Activated naive CD8-positive, alpha-beta T cell treated with anti-CD3 and anti-CD28 coated beads for 36 hours (primary cell): Measurements from ENCODE around the gene NTM. TPM values are rescaled to one million over a fixed set of nuclear protein-coding genes. Genes with fewer than 3 reads are reported as not detected.
"Not testable (repeated sequence)": the region's sequence is repeated elsewhere in the genome, so short reads cannot be mapped to it uniquely, and the experiment has no call there.

Experiments used
- DNase-seq: peaks from one replicate; pipeline ENCODE4 v3.0.0; 2021
- H3K27ac Mint-ChIP-seq: one replicate; pipeline ENCODE4 v1.8.0; 2022; ENCODE audit warnings: mild to moderate bottlenecking, moderate library complexity, mixed read lengths
- H3K27me3 Mint-ChIP-seq: one replicate; pipeline ENCODE4 v1.8.0; 2022; ENCODE audit warnings: mild to moderate bottlenecking, mixed read lengths
- H3K36me3 Mint-ChIP-seq: one replicate; pipeline ENCODE4 v1.8.0; 2021; ENCODE audit warnings: mild to moderate bottlenecking, mixed read lengths
- H3K4me1 Mint-ChIP-seq: one replicate; pipeline ENCODE4 v1.8.0; 2021; ENCODE audit warnings: mixed read lengths
- H3K4me3 Mint-ChIP-seq: one replicate; pipeline ENCODE4 v1.8.0; 2022; ENCODE audit warnings: mild to moderate bottlenecking, moderate library complexity, mixed read lengths
- H3K9me3 Mint-ChIP-seq: one replicate; pipeline ENCODE4 v1.8.0; 2022; ENCODE audit warnings: mixed read lengths
- total RNA-seq, 2 experiments: library from RNA; stranded (reverse); gene quantifications; one replicate each; pipeline ENCODE4 v1.2.3, GENCODE V29; 2021

The NTM gene
- total RNA-seq, 2 experiments from 2014 or later = not detected

DNA sequence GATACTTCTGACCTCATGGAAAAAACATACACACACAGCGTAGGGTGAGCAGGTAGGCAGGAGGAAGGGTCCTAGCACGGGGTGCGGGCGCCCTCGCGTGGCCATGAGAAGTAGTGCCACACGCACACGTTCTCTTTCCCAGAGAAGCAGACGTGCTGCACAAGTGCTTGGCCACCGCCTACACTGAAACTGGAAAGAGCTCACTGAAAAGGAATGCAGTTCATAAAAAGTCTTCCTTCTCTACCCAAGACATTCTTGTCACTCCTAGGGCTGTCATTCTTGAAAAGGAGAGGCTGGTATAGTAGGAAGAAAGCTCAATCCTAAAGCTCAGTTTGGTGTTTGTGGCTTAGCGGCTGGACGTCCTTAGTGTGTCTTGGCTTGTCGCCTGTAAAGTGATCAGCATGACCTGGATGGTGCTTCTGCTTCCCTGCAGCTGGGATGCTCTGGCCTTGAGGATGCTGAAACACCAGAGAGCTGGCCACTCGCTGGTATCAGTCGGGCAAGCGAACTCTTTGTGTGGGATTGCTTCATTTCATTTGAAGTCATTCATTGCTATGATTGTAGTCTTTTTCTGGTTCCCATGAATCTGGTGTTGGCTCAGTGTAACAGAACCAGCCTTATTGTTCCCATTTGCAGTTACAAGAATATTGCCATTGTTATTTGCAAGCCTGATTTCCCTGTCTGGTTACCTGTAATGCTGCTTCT lies 303.8 kb downstream of the NTM start:
- DNase-seq = peak; percentile 50
- H3K9me3 Mint-ChIP-seq = no peaks in the 10 kb centered on the region
- no peaks in the 10 kb centered on the region for H3K36me3 Mint-ChIP-seq
- peaks cover 3% of the 10 kb centered on the region for H3K4me1 Mint-ChIP-seq
- no peak overlapping the region for H3K4me3 Mint-ChIP-seq
- H3K27ac Mint-ChIP-seq = no peak overlapping the region
- peaks cover 10% of the 10 kb centered on the region for H3K27me3 Mint-ChIP-seq

DNA sequence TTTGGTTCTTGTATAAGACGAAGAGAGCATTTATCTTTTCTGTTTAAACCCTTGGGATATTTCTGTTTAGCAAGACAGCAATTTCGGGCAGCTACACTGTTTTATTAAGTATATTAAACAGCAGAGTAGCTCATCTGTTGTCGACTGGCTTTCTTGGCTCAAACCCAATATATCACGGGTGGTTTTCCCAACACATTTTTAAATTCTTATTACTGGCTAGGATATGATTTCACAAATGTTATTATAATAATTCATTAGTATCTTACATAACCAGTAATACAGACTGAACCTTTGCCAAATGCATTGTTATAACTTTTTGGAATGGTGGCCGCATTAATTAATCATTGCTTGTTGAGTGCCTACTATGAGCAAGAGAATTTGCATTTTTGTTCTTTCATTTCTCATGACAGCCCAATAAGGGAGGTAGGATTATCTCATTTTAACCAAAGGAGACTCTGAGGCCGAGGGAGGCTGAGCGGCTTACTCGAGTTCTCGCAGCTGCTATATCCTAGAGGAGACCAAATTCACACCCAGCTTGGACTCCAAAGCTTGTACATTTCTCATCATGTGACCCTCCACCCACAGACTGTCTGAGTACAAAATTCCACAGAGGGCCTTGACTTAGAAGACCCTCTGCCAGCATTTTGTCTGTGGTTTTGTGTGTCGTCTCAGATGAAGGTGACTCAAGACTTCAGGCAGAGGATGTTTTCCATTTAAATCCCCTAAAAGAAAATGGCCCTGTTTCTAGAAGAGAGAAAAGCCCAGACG lies 304.9 kb downstream of the NTM start:
- DNase-seq = no peak
- H3K4me1 Mint-ChIP-seq = peaks cover 3% of the 10 kb centered on the region
- no peaks in the 10 kb centered on the region for H3K36me3 Mint-ChIP-seq
- H3K27me3 Mint-ChIP-seq = peaks cover 10% of the 10 kb centered on the region
- H3K9me3 Mint-ChIP-seq = no peaks in the 10 kb centered on the region
- H3K4me3 Mint-ChIP-seq = no peak overlapping the region
- no peak overlapping the region for H3K27ac Mint-ChIP-seq

DNA sequence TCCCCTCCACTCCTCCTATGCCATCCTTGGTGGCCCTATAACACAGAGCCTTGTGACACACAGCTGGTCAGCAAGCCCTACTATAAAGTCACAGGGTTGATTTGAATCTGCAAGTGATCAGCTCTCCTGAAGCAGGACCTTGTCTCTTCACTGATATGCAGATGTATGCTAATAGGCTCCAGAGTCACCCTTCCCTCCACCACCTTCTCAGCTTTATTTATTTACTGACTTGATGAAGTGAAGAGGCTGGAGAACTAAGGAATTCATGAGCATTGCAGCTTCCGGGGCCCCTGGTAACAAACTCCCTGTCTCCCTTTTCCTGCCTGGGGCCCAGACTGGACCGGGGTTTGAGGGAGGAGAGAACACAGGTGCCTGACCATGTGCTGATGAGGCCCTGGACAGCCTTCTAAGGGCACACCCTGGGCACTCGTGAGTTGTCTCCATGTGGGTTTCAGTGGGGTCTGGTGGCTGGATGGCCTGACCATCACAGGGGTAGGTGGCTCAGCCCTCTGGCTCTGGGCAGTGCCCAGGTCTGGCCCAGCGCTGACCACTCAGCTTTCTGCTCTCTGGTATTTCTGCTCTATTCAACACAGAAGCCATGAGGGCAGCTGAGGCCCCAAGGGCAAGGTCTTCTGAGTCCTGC lies 307.5 kb downstream of the NTM start:
- Mint-ChIP-seq H3K9me3 (no peaks in the 10 kb centered on the region), H3K4me1 (peaks cover 3% of the 10 kb centered on the region), H3K4me3 (no peak overlapping the region), H3K36me3 (no peaks in the 10 kb centered on the region), H3K27ac (no peak overlapping the region), H3K27me3 (peaks cover 10% of the 10 kb centered on the region)
- no peak for DNase-seq

DNA sequence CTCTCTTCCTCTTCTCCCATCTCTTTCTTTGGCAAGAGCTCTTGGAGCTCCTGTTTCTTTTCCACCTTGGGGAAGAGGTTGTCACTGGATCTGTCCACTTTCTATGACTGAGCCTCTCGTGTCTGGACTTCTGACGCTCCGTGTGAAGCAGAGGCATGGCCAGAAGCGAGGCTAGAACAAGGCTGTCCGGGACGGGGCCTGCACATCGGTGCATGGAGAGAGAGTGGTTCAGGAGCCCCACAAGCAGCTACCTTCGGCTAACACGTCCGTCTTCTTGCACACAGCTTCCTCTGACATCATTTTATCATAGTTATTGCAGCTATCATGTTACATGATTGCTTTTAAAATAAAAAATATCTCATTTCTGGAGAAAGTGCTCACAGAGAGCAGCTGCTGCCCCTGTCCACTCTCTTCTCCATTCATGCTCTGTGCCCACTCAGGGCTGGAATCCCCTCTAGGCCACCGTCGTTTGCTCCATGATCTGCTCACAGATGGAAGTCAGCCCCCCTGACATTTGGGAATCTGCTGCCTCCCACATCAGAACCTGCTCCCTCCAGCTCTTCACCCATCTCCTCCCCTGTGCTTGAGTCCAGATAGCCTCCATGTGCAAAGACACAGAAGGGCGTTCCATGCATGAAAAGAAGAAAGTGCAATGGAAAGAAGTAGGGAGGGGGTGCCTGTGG lies 308.4 kb downstream of the NTM start:
- DNase-seq = no peak
- H3K9me3 Mint-ChIP-seq = no peaks in the 10 kb centered on the region
- H3K27me3 Mint-ChIP-seq = peaks cover 10% of the 10 kb centered on the region
- H3K27ac Mint-ChIP-seq = no peak overlapping the region
- H3K36me3 Mint-ChIP-seq = no peaks in the 10 kb centered on the region
- H3K4me3 Mint-ChIP-seq = no peak overlapping the region
- peaks cover 3% of the 10 kb centered on the region for H3K4me1 Mint-ChIP-seq

DNA sequence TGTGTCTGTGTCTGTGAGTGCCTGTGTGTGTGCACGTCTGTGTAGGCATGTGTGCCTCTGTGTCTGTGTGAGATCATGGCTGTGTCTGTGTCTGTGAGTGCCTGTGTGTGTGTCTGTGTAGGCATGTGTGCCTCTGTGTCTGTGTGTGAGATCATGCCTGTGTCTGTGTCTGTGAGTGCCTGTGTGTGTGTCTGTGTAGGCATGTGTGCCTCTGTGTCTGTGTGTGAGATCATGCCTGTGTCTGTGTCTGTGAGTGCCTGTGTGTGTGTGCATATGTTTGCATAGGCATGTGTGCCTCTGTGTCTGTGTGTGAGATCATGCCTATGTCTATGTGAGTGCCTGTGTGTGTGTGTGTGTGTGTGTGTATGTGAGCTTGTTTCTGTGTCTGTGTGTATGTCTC lies 310.0 kb downstream of the NTM start:
- H3K9me3 Mint-ChIP-seq, H3K4me3 Mint-ChIP-seq, H3K27ac Mint-ChIP-seq, H3K27me3 Mint-ChIP-seq, H3K4me1 Mint-ChIP-seq, H3K36me3 Mint-ChIP-seq, DNase-seq: not testable (repeated sequence)

DNA sequence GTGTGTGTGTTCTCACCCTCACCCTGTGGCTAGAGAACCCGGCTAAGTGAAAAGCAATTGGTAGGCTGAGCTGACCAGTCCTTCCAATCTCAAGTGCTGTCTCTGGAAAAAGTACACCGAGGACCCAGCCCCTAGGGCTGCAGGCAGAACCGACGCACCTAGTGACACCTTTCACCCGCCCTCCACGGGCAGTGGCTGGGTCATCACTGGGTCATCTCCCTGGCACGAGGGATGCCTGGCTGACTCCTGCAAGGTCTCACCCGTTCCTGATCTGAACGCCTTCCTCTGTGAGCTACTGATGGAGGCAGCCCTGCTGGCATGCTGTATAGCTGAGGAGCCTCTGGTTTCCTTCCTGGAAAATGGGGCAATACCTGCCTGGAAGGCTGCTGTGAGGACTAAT lies 311.5 kb downstream of the NTM start:
- DNase-seq = no peak
- H3K4me3 Mint-ChIP-seq = no peak overlapping the region
- no peaks in the 10 kb centered on the region for H3K36me3 Mint-ChIP-seq
- H3K4me1 Mint-ChIP-seq = no peaks in the 10 kb centered on the region
- no peak overlapping the region for H3K27ac Mint-ChIP-seq
- no peaks in the 10 kb centered on the region for H3K9me3 Mint-ChIP-seq
- H3K27me3 Mint-ChIP-seq = peaks cover 6% of the 10 kb centered on the region

DNA sequence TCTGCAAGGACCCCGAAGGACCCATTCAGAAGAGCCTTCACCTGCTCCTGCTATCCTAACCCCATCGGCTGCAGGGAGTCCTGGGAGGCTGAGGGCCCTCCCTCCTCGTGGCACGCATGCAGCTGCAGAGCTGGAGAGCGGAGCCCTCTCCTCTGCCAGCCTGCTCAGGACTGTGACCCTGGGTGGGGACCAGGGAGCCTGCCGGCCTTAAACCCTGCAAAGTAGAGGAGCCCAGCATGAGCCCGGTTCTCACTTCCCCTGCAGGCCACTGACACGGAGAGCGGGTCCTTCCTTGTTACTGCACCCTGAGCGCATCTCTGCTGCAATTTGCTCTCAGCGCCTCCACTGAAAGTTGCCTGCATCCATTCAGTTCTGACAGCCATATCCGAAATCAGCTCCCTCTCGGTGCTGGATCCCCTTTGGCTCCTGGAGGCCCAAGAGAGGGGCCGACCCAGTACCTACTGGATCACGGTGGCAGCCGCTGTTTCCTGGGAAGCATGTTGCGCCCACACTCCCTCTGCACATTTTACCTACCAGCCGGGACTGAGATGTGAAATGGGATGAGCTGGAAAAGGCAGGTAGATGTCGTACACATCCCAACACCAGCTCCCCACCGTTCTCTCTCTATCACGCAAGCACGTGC lies 312.1 kb downstream of the NTM start:
- H3K27ac Mint-ChIP-seq = no peak overlapping the region
- H3K27me3 Mint-ChIP-seq = peaks cover 6% of the 10 kb centered on the region
- no peaks in the 10 kb centered on the region for H3K4me1 Mint-ChIP-seq
- no peaks in the 10 kb centered on the region for H3K36me3 Mint-ChIP-seq
- no peak for DNase-seq
- H3K4me3 Mint-ChIP-seq = no peak overlapping the region
- H3K9me3 Mint-ChIP-seq = no peaks in the 10 kb centered on the region

DNA sequence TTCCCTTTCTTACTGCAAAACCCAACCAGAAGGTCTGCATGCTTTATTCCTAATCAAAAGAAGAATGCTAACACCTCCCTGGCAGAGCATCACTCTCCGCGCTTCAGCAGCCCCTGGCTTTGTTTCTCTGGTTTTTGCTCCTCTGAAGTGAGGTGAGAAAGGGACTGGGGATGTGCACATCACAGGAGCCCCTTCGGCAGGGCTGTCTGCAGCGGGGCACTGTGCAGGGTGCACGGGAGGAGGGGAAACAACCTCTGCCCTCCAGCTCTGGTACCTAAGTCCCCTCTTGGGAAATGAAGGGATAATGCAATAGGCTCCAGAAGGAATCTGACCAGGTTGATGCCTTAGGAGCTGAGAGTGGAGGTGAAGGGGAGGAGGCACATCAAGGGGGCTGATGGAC lies 312.7 kb downstream of the NTM start:
- Mint-ChIP-seq H3K9me3 (no peaks in the 10 kb centered on the region), H3K27me3 (peaks cover 11% of the 10 kb centered on the region), H3K27ac (no peak overlapping the region), H3K36me3 (no peaks in the 10 kb centered on the region), H3K4me3 (no peak overlapping the region), H3K4me1 (no peaks in the 10 kb centered on the region)
- no peak for DNase-seq

DNA sequence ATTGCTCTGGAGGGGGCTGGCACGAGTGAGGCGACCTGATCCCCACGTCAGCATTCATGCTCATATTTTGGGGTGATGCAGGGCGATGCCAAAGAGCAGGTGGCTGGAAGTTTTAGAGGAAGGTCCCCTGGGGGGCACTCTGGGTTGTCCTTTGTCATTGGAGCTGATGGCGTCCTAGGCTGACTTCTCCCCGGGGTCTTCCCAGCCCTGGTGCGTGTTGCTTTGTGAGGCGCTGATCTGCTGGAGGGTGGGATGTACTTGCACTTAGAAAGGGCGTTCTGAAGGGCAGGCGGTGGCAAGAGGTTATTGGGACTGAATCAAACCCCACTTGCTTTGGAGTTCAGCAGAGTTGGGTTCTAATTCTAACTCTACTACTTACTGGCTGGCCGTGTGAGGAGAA lies 313.3 kb downstream of the NTM start:
- Mint-ChIP-seq H3K4me1 (no peaks in the 10 kb centered on the region), H3K9me3 (no peaks in the 10 kb centered on the region), H3K27ac (no peak overlapping the region), H3K4me3 (no peak overlapping the region), H3K36me3 (no peaks in the 10 kb centered on the region), H3K27me3 (peaks cover 11% of the 10 kb centered on the region)
- no peak for DNase-seq

DNA sequence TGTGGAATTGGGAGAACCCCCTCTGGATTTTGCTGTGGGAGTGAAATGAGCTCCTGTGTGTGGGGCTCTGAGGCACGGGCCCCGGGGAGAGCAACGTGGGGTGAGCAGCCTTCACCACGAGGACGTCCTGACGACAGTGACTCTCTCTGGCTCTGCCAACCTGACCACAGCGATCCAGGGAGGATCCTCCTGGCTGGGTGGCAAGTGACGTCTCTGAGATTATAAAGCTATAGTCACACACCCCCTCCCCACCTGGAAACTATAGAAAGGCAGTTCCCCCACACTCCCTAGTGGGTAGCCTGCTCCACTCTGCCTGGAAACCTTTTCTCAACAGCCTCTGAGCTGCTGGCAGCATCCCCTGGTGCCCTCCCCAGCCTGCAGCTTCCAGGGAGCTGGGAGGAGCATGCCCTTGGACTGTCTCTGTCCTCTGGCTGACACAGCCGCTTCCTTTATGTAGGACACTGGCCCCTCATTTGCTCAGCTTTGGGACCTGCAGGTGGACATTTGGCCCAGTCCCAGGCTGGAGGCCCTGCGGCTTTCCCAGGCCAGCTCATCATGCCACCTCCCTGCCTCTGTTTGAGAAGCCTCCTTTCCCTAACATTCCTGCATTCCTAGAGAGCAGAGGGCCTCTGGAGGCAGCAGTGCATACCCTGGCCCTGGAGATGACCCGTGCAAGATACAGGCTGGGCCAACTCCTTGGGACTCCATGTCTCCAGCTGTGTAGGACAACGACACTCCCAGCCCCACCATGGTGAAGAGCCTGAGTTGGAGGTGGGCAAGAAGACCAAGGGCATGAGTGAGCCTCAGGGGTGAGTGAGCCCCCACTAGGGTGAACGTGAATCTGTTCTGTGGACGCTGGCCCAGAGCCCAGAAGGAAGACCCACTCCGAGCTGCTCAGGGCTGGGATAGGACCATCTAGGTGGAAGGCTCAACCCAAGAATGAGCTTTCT lies 314.0 kb downstream of the NTM start:
- H3K9me3 Mint-ChIP-seq = no peaks in the 10 kb centered on the region
- H3K27me3 Mint-ChIP-seq = peaks cover 11% of the 10 kb centered on the region
- DNase-seq = no peak
- H3K4me3 Mint-ChIP-seq = no peak overlapping the region
- H3K27ac Mint-ChIP-seq = no peak overlapping the region
- H3K4me1 Mint-ChIP-seq = no peaks in the 10 kb centered on the region
- H3K36me3 Mint-ChIP-seq = no peaks in the 10 kb centered on the region

DNA sequence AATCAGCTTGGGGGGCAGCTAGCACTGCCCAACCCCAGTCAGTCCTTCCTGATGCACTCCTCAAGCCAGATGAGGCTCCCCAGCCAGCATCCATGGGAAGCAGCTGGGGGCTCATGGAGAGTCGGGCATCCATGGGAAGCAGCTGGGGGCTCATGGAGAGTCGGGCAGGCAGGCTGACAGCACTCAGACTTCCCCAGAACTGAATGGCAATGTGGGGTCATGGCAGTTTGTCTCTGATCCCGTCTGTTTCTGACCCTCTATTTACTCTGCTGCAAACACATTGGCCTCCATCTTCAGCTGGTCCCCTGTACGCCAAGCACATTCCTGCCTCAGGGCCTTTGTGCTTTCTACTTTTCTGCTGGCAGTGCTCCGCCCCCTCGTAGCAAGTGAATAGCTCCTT lies 314.8 kb downstream of the NTM start:
- Mint-ChIP-seq H3K27me3 (peaks cover 17% of the 10 kb centered on the region), H3K4me3 (no peak overlapping the region), H3K4me1 (no peaks in the 10 kb centered on the region), H3K36me3 (no peaks in the 10 kb centered on the region), H3K27ac (no peak overlapping the region), H3K9me3 (no peaks in the 10 kb centered on the region)
- DNase-seq = no peak

DNA sequence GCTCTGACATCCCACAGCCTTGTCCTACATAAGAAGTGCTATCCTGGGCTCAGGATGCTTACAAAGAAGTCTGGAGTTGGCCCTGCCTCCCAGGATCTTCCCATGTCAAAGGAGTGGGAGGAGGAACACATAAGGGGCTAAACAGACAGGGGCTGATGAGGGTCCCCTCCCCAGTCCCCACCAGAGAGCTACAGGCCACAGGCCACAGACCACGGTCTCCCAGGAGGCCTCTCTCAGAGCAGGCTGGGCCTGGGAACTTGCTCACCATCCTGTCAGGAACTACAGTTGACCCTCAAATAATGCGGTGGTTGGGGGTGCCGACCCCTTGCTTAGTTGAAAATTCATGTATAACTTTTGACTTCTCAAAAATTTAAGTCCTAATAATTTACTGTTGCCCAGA lies 315.5 kb downstream of the NTM start:
- Mint-ChIP-seq H3K4me3 (no peak overlapping the region), H3K27ac (no peak overlapping the region), H3K27me3 (peaks cover 23% of the 10 kb centered on the region), H3K4me1 (no peaks in the 10 kb centered on the region), H3K36me3 (no peaks in the 10 kb centered on the region), H3K9me3 (no peaks in the 10 kb centered on the region)
- DNase-seq = no peak

DNA sequence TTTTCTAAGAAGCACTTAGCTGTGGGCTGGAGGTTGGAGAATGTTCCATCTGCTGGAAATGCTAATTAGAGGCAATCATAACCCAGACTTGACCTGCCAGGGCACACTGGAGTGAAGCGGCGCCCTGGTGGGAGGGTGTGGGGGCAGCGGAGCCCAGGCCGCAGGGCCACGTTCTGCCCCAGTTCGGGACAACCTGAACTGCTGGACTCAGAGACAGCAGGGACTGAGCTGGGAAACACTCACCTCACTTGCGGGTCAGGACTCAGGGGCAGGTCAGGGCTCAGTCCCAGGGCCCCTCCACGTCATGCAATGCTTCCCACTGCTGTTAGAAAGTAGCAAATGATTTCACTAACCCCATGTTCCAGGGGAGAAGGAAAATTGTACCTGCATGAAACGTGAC lies 316.4 kb downstream of the NTM start:
- Mint-ChIP-seq H3K27me3 (peaks cover 26% of the 10 kb centered on the region), H3K4me1 (no peaks in the 10 kb centered on the region), H3K9me3 (no peaks in the 10 kb centered on the region), H3K36me3 (no peaks in the 10 kb centered on the region), H3K4me3 (no peak overlapping the region), H3K27ac (no peak overlapping the region)
- no peak for DNase-seq
